K562 treated with DMSO at 1 percent for 4 hours (cell line): ENCODE data around the gene SEM1. TPM values are rescaled to one million over a fixed set of nuclear protein-coding genes. Genes with fewer than 3 reads are reported as not detected.

Experiments used
- total RNA-seq: library from RNA; unstranded; fragments of 300-600 nt; gene quantifications from 2 replicates; pipeline ENCODE4 v1.2.3, GENCODE V29; 2022; ENCODE audit not compliant: insufficient read depth

The SEM1 gene
- 142 and 201 TPM in 2 replicates for total RNA-seq

DNA sequence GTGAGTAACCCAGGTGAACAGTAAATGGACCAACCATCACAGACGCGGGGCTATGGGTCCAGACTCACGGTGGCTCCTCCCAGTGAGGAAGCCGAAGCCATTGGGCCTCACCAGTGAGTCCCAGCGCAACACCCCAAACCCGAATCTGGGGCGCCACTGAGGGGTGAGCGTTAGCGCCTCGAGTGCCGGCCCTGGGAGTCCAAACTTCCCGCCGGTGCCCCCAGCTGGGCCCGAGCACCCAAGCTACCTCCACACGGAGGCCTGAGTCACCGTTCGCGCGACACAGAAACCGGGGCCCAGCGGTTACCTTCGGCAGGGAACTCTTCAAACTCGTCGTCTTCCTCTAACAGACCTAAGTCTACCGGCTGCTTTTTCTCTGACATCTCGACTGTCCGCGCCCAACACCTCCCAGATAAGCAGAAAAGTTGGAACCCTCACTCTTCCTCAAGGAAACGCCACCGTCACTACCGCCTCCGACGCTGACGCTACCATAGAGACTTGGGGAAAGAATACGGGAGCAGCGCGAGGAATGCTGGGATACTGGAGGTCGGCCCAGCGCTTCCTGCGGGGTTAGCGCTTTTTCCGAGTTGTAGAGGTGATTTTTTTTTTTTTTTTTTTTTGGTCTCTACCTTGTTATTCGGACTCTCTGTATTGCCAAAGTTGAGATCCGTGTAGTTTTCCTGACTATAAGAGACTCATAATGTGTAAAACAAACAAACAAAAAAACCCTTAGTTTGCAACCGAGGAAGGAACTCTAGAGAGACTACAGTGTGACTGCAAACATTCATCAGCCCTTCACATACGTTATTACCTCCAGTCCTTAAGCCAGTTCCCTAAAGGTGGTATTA, at the start of gene SEM1:
Gene SEM1 (minus strand): TSS at position 466 of the 848 bp plus-strand sequence. CDS start 83 bp downstream, at position 383.

